ENCODE measurements around the gene GFOD2.
A peak's percentile ranks its signal among the peaks of the same experiment; 100 is the strongest.

GFOD2 gene

DNA sequence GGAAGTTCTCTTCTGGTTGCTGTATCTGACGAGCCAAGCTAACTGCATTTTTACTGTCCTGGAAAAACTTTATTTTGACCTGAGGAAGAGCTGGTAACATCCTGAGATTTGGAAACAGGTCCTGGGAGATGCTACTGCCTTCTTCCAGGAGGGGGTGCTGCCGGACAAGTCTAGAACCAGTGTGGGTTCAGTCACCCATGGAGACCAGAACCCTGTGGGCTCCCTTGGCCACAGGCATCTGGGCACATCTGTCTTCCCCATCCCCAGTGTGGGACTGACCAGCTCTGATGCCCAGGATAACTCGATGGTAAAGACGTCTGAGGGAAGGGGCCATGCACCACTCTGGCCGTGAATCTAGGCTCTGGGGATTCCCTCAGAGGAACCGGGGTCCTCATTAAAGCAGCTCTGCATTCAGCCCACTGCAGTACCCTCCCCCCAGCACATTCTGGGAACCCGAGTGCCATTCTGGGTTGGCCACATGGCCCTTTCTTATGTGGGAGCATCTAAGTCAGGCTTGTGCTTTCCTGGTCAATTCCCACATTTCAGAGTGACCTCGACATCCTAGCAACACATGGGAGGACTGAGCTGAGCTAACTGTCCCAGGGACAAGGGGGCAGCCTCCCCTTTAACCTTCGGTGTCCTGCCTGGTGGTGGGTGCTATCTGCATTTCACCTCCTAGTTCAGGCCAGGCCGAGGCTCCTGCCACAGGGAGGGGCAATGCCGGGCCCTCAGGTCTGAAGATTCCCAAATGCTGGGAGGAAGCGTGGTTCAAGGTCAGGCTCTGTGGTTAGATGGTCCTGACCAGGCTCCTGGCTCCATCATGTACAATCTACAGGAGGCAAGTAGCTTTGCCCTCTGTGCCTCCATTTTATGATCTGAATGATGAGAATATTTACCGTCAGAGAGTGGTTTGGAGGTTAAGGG, 46.1 kb downstream of the GFOD2 start:
- peaks cover 9% of the 10 kb centered on the region for H3K36me3 ChIP-seq (ENCODE audit: control insufficient read depth, insufficient read depth, low read length)
- H3K27ac ChIP-seq (ENCODE audit: low read depth, low read length, severe bottlenecking), result peak overlapping the region; percentile 23
- no peaks in the 10 kb centered on the region for H3K9me3 ChIP-seq (ENCODE audit: control insufficient read depth, low read length)
- no peak overlapping the region for H3K4me3 ChIP-seq (ENCODE audit: extremely low read depth, insufficient read depth, low read length, poor library complexity, severe bottlenecking)
- no peaks in the 10 kb centered on the region for H3K4me1 ChIP-seq (ENCODE audit: control insufficient read depth, insufficient read depth, low read length, poor library complexity, severe bottlenecking)
- WGBS, 2 experiments (ENCODE audit: insufficient coverage in 2 of 2), result 71 to 84% methylated on average over 10 to 12 of the region's 13 CpGs

- 69 to 84% methylated on average over 4 of the region's 4 CpGs for WGBS, 2 experiments (ENCODE audit: insufficient coverage in 2 of 2)
- no peak overlapping the region for H3K27ac ChIP-seq (ENCODE audit: low read depth, low read length, severe bottlenecking)
- peaks cover 9% of the 10 kb centered on the region for H3K36me3 ChIP-seq (ENCODE audit: control insufficient read depth, insufficient read depth, low read length)
- H3K9me3 ChIP-seq (ENCODE audit: control insufficient read depth, low read length), result no peaks in the 10 kb centered on the region
- H3K4me1 ChIP-seq (ENCODE audit: control insufficient read depth, insufficient read depth, low read length, poor library complexity, severe bottlenecking), result no peaks in the 10 kb centered on the region
- H3K4me3 ChIP-seq (ENCODE audit: extremely low read depth, insufficient read depth, low read length, poor library complexity, severe bottlenecking), result no peak overlapping the region
These were observed 46.8 kb downstream of the GFOD2 start for GRCh38 chr16:67672306-67672705.

DNA sequence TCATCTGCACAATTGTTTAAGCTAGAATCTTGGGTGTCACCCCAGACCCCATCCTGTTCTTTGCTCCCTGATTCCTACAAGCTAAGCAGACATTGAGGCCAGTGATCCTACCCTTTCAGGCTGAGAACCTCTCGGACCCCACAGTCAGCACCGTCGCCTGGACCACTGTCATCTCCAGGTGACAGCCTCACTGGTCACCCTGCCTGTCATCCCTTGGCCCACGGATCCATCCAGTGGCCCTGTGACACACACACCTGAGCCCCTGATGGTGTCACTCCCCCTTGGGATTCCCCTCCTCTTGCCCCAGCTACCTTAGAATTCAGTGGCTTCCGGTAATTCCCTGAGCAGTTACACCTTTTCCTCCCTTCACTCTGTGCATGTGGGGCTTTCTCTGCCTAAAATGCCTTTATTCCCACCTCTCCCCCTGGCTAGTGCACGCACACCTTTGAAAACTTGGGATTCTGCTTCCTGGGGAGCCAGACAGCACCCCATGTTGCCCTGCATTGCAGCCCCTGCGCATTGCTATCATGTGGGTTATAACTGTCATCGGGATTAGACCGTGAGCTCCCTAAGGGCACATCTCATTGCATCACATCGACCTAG, 49.5 kb downstream of the GFOD2 start:
- H3K4me1 ChIP-seq (ENCODE audit: control insufficient read depth, insufficient read depth, low read length, poor library complexity, severe bottlenecking), result peaks cover 6% of the 10 kb centered on the region
- no peak overlapping the region for H3K27ac ChIP-seq (ENCODE audit: low read depth, low read length, severe bottlenecking)
- 92 to 93% methylated on average over 6 to 10 of the region's 10 CpGs for WGBS, 2 experiments (ENCODE audit: insufficient coverage in 2 of 2)
- no peak overlapping the region for H3K4me3 ChIP-seq (ENCODE audit: extremely low read depth, insufficient read depth, low read length, poor library complexity, severe bottlenecking)
- no peaks in the 10 kb centered on the region for H3K36me3 ChIP-seq (ENCODE audit: control insufficient read depth, insufficient read depth, low read length)
- no peaks in the 10 kb centered on the region for H3K9me3 ChIP-seq (ENCODE audit: control insufficient read depth, low read length)

GRCh38 chr16:67668495-67669157, 50.5 kb downstream of the GFOD2 start:
- no peak overlapping the region for H3K4me3 ChIP-seq (ENCODE audit: extremely low read depth, insufficient read depth, low read length, poor library complexity, severe bottlenecking)
- no peak overlapping the region for H3K27ac ChIP-seq (ENCODE audit: low read depth, low read length, severe bottlenecking)
- WGBS, 2 experiments (ENCODE audit: insufficient coverage in 2 of 2), result 95 to 96% methylated on average over 6 of the region's 6 CpGs
- peaks cover 3% of the 10 kb centered on the region for H3K36me3 ChIP-seq (ENCODE audit: control insufficient read depth, insufficient read depth, low read length)
- H3K9me3 ChIP-seq (ENCODE audit: control insufficient read depth, low read length), result no peaks in the 10 kb centered on the region
- H3K4me1 ChIP-seq (ENCODE audit: control insufficient read depth, insufficient read depth, low read length, poor library complexity, severe bottlenecking), result peaks cover 6% of the 10 kb centered on the region

- Histone ChIP-seq H3K27ac (ENCODE audit: low read depth, low read length, severe bottlenecking) (no peak overlapping the region), H3K4me3 (ENCODE audit: extremely low read depth, insufficient read depth, low read length, poor library complexity, severe bottlenecking) (no peak overlapping the region), H3K4me1 (ENCODE audit: control insufficient read depth, insufficient read depth, low read length, poor library complexity, severe bottlenecking) (peaks cover 6% of the 10 kb centered on the region), H3K9me3 (ENCODE audit: control insufficient read depth, low read length) (no peaks in the 10 kb centered on the region), H3K36me3 (ENCODE audit: control insufficient read depth, insufficient read depth, low read length) (peaks cover 8% of the 10 kb centered on the region)
- 62 to 69% methylated on average over 15 to 18 of the region's 18 CpGs for WGBS, 2 experiments (ENCODE audit: insufficient coverage in 2 of 2)
These were observed 51.2 kb downstream of the GFOD2 start for GRCh38 chr16:67667817-67668494.

DNA sequence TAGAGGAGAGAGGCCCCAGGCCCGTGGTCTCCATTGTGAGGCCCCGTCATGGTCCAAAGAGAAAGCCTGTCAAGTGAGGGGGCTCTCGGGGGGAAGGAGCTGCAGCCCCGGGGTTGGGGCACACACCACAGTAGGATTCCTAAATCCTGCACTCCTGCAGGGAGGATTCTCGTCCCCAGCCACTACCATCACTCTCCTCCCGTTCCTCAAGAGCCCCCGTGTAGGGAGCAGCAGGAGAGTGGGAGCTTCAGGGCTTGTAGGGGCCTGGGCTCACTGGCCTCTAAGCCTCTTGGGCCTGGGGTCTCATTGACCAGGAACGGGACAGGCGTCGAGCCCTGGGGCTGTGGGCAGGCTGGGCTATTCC, 51.7 kb downstream of the GFOD2 start:
- Histone ChIP-seq H3K27ac (ENCODE audit: low read depth, low read length, severe bottlenecking) (no peak overlapping the region), H3K4me1 (ENCODE audit: control insufficient read depth, insufficient read depth, low read length, poor library complexity, severe bottlenecking) (peaks cover 6% of the 10 kb centered on the region), H3K9me3 (ENCODE audit: control insufficient read depth, low read length) (no peaks in the 10 kb centered on the region), H3K36me3 (ENCODE audit: control insufficient read depth, insufficient read depth, low read length) (peaks cover 12% of the 10 kb centered on the region), H3K4me3 (ENCODE audit: extremely low read depth, insufficient read depth, low read length, poor library complexity, severe bottlenecking) (peak overlapping the region; percentile 67)
- 83 to 84% methylated on average over 6 to 7 of the region's 10 CpGs for WGBS, 2 experiments (ENCODE audit: insufficient coverage in 2 of 2)

- peak within 1 kb of the TSS; percentile 57 for H3K27ac ChIP-seq (ENCODE audit: low read depth, low read length, severe bottlenecking)
These were observed 52.3 kb downstream of the GFOD2 start, which contains the start of the genes C16orf86 and ENKD1 for GRCh38 chr16:67666559-67667452. TSS of gene C16orf86 (plus strand) at chr16:67666814. CDS start at chr16:67666971, 157 bp downstream. TSS of gene ENKD1 (minus strand) at chr16:67666750. CDS start at chr16:67666442, 308 bp downstream.

GRCh38 chr16:67666032-67666551, 53.0 kb downstream of the GFOD2 start:
- peak overlapping the region; percentile 67 for H3K4me3 ChIP-seq (ENCODE audit: extremely low read depth, insufficient read depth, low read length, poor library complexity, severe bottlenecking)
- H3K36me3 ChIP-seq (ENCODE audit: control insufficient read depth, insufficient read depth, low read length), result peaks cover 17% of the 10 kb centered on the region
- no peaks in the 10 kb centered on the region for H3K9me3 ChIP-seq (ENCODE audit: control insufficient read depth, low read length)
- 1 to 4% methylated on average over 38 to 42 of the region's 46 CpGs for WGBS, 2 experiments (ENCODE audit: insufficient coverage in 2 of 2)
- peaks cover 6% of the 10 kb centered on the region for H3K4me1 ChIP-seq (ENCODE audit: control insufficient read depth, insufficient read depth, low read length, poor library complexity, severe bottlenecking)
- peak overlapping the region; percentile 57 for H3K27ac ChIP-seq (ENCODE audit: low read depth, low read length, severe bottlenecking)

More at GRCh38 chr16:67666559-67667452, 52.3 kb downstream of the GFOD2 start, which contains the start of the genes C16orf86 and ENKD1:
- peaks cover 17% of the 10 kb centered on the region for H3K36me3 ChIP-seq (ENCODE audit: control insufficient read depth, insufficient read depth, low read length)
- peak within 1 kb of the TSS; percentile 67 for H3K4me3 ChIP-seq (ENCODE audit: extremely low read depth, insufficient read depth, low read length, poor library complexity, severe bottlenecking)
- 25 to 29% methylated on average over 73 to 77 of the region's 78 CpGs for WGBS, 2 experiments (ENCODE audit: insufficient coverage in 2 of 2)
- H3K4me1 ChIP-seq (ENCODE audit: control insufficient read depth, insufficient read depth, low read length, poor library complexity, severe bottlenecking), result peaks cover 6% of the 10 kb centered on the region
- H3K9me3 ChIP-seq (ENCODE audit: control insufficient read depth, low read length), result no peaks in the 10 kb centered on the region

- Histone ChIP-seq H3K4me3 (ENCODE audit: extremely low read depth, insufficient read depth, low read length, poor library complexity, severe bottlenecking) (peak overlapping the region; percentile 67), H3K27ac (ENCODE audit: low read depth, low read length, severe bottlenecking) (no peak overlapping the region), H3K36me3 (ENCODE audit: control insufficient read depth, insufficient read depth, low read length) (peaks cover 17% of the 10 kb centered on the region), H3K9me3 (ENCODE audit: control insufficient read depth, low read length) (no peaks in the 10 kb centered on the region), H3K4me1 (ENCODE audit: control insufficient read depth, insufficient read depth, low read length, poor library complexity, severe bottlenecking) (peaks cover 6% of the 10 kb centered on the region)
- WGBS, 2 experiments (ENCODE audit: insufficient coverage in 2 of 2), result 81 to 90% methylated on average over 5 of the region's 5 CpGs
These were observed 53.5 kb downstream of the GFOD2 start for GRCh38 chr16:67665598-67665997.
